HPDE6-E6E7 (cell line): Measurements from ENCODE around the gene TNFRSF6B.
"Not testable (repeated sequence)": the region's sequence is repeated elsewhere in the genome, so short reads cannot be mapped to it uniquely, and the experiment has no call there.

Source experiments
- DNase-seq: peaks from one replicate; pipeline ENCODE4 v3.0.0; 2011; ENCODE audit warnings: missing footprints; ENCODE audit errors: extremely low spot score

Gene TNFRSF6B, protein sequence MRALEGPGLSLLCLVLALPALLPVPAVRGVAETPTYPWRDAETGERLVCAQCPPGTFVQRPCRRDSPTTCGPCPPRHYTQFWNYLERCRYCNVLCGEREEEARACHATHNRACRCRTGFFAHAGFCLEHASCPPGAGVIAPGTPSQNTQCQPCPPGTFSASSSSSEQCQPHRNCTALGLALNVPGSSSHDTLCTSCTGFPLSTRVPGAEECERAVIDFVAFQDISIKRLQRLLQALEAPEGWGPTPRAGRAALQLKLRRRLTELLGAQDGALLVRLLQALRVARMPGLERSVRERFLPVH

DNA sequence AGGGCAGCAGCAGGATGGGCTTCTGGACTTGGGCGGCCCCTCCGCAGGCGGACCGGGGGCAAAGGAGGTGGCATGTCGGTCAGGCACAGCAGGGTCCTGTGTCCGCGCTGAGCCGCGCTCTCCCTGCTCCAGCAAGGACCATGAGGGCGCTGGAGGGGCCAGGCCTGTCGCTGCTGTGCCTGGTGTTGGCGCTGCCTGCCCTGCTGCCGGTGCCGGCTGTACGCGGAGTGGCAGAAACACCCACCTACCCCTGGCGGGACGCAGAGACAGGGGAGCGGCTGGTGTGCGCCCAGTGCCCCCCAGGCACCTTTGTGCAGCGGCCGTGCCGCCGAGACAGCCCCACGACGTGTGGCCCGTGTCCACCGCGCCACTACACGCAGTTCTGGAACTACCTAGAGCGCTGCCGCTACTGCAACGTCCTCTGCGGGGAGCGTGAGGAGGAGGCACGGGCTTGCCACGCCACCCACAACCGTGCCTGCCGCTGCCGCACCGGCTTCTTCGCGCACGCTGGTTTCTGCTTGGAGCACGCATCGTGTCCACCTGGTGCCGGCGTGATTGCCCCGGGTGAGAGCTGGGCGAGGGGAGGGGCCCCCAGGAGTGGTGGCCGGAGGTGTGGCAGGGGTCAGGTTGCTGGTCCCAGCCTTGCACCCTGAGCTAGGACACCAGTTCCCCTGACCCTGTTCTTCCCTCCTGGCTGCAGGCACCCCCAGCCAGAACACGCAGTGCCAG, at the start of gene TNFRSF6B:
Gene TNFRSF6B, plus strand, starts transcription at position 25 of the 729 bp plus-strand sequence. Its CDS starts 116 bp downstream, at position 141.
- DNase-seq, result no peak

DNA sequence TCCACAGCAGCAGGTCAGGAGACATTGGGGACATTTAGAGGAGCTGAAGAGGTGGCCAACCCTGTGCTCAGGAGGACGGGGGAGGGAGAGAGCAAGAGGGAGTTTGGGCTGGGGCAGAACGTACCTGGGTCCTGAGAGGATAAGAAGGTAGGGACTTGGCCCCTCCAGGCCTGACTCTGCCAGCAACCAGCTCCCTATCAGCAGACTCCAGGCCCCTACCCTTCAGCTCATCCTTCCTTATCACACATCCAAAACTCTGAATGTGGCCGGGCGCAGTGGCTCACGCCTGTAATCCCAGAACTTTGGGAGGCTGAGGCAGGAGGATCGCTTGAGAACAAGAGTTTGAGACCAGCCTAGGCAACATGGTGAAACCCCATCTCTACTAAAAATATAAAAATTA, 48.3 kb upstream of the TNFRSF6B start:
- no peak for DNase-seq

DNA sequence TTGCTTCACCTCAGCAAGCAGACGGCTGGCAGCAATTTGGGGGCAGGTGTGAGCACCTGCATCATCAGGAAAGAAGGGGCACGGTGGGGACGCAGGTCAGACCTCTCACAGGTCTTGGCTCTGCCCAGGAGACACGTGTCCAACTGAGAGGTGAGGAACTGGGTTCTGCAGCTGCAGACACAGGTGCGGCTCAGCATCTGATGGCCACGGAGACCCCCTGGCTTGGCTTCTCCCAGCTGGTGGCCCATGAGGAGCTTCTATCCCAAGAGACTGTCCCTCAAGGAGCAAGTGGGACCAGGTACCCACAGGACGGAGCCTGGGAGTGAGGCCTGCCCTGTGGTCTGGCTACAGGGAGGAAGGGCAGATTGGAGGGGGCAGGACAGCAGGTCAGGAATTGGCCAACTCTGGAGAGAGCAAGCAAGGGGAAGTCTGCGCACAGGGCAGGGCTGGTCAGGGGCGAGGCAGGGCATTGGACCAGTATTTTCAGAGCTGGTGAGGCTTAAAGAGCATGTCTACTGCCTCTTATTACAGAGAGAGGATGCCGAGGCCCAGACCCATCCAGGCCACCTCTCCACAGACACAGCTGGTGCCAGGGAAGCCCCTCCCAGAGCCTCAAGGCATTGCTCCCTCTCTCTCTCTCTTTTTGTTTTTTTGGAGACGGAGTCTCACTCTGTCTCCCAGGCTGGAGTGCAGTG, 47.4 kb upstream of the TNFRSF6B start:
- no peak for DNase-seq

DNA sequence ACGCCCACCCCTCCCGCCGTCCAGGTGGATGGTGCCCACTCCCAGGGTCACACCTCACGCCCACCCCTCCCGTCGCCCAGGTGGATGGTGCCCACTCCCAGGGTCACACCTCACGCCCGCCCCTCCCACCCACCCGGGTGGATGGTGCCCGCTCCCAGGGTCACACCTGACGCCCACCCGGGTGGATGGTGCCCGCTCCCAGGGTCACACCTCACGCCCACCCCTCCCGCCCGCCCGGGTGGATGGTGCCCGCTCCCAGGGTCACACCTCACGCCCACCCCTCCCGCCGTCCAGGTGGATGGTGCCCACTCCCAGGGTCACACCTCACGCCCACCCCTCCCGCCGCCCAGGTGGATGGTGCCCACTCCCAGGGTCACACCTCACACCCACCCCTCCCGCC, 46.0 kb upstream of the TNFRSF6B start:
- DNase-seq, result not testable (repeated sequence)

DNA sequence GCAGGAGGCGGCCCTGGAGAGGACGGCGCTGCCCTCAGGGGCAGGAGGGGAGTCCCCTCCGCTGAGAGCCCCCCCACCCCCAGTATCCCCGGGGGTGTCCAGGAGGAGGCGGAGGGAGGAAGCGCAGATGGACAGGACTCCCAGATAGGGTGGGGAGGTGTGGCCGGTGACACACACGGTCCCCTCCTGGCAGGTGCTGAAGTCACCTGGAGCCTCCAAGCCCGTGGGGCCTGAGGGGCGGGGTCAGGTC, 44.6 kb upstream of the TNFRSF6B start:
- DNase-seq, result no peak

DNA sequence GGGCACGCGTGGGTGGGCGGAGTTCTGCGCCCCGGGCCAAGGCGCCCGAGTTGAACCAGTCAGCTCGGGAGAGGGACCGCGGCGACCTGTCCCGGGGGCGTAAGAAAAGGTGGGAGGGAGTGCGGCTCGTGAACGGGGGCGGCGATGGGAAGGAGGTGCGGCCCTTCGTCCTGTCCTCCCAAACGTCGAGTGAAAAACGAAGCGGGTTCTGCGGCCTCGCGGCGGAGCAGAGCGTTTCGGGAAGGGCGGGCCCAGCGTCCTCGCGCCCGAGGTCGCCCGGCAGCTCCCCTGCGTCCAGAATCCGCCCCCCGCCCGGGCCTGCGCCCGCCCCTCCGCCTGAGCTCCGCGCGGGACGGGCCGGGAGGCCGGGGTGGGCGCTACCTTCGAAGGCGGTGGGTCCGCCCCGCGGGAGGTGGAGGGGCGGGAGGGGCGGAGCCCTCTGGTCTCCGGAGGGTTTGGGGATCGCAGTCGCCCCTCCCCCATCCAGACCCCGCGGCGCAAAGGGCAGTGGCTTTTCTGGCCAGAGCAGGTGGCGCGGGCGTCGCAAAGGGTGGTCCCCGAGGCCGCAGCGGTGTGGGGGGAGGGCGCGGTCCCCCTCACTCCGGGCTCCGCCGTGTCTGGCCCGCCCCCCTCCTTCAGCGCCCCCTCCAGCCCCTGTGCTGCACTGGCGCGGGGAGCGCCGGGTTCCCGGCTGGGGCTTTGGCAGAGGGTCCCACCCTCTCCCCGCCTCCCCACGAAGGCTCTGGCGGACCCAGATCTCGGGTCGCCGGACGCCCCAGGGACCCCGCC, 44.1 kb upstream of the TNFRSF6B start:
- no peak for DNase-seq

DNA sequence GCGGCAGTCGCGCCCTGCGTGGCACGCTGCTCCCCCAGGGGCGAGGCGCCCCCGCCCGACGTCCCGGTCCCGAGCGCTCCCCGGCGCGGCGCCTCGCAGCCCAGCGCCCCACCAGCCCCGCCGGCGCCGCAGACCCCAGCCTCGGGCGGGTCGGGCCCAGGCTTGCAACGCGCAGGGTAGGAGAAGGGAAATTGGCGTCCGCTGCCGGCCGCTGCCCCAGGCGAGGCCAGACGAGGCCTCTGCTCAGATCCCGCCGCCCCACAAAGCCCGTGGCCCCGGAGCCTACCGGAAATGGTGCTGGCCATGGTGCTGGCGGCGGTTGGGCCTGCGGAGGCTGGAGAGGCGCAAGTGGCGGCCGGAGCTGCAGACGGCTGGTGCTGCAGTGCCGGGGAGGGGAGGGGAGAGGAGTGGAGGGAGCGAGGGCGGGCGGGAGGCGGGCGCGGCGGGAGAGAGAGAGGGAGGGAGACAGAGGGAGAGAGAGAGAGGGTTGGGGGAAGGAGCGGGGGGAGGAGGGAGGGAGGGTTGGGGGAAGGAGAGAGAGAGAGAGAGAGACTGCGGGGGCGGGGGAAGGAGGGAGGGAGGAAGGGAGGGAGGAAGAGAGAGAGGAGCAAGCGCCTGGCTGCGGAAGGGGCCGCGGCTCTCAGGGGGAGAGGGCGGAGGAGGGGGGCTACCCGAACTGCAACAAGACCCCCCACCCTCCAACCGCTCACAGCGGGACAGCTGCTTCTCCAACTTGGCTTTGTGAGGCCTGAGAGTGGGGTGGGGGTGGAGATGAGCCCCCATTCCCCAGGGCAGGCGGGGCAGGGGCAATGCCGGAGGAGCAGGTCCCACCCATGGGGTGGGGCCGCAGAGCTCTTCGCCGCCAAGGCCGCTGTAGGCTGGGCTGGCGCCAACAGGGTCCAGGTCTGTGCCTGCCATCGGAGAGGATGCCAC, 43.1 kb upstream of the TNFRSF6B start, which contains the start of gene STMN3:
Gene STMN3, minus strand, starts transcription at position 384 of the 933 bp plus-strand sequence. Its CDS starts 79 bp downstream, at position 305.
- DNase-seq, result peak; percentile 94

DNA sequence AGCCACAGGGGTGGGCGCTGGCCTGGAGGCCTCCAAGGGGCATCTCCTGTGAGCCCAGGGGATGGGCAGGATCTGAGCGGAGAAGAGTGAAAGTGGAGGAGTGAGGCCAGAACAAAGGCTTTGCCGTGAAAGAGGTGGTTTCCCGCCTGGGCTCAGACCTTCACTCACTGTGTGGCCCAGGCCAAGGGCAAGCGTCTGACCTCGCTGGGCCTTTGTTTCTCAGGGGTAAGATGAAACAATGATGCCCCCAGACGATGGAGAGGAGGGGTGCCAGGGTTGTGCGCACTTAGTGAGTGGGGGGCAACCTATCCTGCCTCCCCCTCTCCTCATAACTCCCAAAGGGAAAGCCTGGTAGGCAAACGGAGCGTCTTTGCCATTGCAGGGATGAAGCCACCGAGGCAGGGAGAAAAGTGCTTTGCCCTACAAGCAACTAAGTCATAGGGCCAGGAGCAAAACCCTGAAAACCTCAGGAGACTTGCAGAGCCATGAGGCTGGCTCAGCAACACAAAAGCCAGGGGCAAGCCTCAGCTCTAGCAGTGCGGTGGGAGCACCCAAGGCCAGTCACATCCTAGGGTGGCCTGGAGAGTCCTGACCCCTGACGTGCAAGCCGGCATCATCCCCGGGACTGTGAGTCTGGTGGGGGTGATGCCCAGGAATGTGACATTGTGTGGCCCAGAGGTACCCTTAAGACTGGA, 42.3 kb upstream of the TNFRSF6B start:
- DNase-seq, result no peak

DNA sequence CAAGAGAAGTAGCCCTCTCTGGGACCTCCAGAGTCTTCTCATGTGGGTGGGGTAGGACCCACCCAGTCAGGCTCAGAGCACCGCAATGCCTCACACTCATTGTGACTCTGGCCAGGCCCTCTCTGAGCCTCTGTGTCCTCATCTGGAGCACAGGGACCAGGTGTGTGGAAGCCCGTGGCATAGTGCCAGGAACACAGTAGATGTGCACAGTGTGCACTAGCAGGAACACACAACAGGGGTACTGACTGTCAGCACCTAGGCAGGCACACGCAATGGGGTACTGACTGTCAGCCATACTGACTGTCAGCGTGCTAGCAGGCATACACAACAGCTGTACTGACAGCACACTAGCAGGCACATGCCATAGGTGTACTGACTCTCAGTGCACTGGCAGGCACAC, 41.2 kb upstream of the TNFRSF6B start:
- no peak for DNase-seq

DNA sequence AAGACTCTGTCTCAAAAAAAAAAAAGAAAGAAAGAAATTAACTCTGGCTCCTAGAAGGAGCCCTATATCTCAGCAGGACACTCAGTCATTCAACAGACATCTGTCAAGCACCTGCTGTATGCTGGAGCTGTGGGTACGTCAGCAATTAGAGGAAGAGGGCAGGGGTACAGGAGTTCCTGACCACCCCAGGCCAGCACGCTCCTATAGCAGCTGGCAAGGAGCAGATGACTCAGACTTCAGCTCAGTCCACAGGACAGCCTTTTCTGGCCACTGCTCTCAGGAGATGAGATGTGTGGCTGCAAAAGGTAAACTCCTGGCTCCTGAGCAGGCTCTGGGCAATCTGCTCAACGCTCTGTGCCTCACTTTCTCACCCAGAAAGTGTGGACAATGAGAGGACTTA, 40.0 kb upstream of the TNFRSF6B start:
- no peak for DNase-seq

DNA sequence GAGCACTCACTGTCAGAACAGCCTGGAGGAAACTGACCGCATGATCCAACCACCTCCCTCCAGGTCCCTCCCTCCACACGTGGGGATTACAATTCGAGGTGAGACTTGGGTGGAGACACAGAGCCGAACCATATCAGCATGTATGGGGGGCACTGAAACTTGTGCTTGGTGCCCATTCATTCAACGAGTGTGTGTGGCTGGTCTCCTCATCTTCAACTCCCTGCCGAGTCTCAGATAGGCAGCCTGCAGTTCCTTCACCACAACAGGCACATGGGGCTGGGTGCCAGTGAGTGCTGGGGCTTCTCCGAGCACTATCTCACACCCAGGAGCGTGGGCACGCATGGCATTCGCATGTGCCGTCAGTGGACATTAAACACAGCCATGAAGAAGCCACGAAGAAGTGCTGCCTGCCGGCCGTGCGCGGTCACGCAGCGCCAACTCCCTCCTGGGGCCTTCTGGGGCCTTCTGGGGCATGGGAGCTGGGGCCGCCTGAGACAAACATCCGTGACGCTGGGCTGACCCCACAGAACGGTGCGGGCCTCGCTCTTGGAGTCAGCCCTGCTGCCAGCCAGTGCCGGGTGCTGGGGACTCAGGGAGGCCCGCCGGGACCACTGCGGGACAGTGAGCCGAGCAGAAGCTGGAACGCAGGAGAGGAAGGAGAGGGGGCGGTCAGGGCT, 39.1 kb upstream of the TNFRSF6B start:
- no peak for DNase-seq

DNA sequence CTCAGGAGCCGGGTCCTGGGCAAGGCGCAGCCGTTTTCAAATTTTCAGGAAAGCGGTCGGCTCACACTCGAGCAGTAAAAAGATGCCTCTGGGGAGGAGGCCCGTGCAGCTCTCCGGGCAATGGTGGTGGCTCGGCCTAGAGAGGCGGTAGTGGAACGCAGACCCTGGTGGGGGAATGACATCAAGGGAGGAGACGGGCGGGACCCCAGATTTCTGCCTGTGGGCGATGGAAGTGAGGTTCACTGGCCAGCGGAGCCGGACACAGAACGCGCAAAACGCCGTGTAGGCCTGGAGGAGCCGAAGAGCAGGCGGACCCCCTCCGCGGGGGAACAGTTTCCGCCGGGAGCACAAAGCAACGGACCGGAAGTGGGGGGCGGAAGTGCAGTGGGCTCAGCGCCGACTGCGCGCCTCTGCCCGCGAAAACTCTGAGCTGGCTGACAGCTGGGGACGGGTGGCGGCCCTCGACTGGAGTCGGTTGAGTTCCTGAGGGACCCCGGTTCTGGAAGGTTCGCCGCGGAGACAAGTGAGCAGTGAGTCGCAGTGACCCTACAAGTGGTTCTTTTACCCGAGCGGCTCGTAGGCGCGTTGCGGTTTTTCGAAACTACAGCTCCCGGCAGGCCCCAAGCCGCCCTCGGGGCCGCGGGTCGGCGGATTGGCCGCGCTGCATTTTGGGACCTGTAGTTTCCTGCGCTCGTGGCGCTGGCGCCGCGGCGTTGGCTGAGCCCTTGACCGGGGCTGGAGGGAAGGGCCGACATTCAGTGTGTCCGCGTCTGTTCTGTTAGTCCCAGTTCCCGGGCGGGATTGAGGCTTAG, 38.3 kb upstream of the TNFRSF6B start, which contains the start of gene RTEL1:
Gene RTEL1, plus strand, starts transcription at position 376 of the 812 bp plus-strand sequence. CDS start 1,091 bp downstream, outside the sequence.
- DNase-seq, result peak; percentile 100

DNA sequence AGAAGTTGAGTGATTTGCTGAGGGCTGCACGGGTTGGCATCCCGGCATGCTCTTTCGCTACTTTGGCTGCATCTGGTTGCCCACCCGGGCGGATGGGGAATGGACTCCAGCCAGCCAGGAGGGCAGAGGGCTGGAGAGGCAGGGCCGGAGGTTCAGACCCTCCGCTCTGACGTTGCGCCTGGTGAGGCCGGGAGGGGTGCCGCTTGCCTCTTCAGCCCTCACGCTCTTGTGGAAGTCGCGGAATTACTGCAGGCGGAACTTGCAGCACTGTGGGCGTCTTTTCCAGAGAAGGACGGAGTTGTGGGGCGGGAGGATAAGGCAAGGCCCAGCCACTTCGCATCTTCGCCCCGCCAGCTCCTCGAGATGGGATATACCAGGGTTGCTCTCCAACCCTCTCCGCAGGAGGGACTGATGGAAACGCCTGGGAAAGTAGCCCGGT, 37.7 kb upstream of the TNFRSF6B start:
- no peak for DNase-seq

DNA sequence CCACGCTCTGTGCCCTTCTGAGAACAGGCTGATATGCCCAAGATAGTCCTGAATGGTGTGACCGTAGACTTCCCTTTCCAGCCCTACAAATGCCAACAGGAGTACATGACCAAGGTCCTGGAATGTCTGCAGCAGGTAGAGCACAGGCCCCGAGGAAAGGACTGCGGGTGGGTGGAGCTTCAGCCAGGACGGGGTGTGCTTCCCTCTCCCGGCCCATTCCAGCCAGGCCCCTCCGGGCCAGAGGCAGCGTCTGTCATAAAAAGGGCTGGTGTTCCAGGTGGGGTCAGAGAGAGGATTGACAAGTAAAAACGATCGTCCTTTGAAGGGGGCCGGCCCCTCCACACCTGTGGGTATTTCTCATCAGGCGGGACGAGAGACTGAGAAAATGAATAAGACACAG, 37.1 kb upstream of the TNFRSF6B start:
- no peak for DNase-seq

DNA sequence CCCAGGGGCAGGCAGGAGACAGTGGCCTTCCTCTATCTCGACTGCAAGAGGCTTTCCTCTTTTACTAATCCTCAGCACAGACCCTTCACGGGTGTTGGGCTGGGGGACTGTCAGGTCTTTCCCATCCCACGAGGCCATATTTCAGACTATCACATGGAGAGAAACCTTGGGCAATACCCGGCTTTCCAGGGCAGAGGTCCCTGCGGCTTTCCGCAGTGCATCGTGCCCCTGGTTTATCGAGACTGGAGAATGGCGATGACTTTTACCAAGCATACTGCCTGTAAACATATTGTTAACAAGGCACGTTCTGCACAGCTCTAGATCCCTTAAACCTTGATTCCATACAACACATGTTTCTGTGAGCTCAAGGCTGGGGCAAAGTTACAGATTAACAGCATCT, 36.3 kb upstream of the TNFRSF6B start:
- DNase-seq, result not testable (repeated sequence)

DNA sequence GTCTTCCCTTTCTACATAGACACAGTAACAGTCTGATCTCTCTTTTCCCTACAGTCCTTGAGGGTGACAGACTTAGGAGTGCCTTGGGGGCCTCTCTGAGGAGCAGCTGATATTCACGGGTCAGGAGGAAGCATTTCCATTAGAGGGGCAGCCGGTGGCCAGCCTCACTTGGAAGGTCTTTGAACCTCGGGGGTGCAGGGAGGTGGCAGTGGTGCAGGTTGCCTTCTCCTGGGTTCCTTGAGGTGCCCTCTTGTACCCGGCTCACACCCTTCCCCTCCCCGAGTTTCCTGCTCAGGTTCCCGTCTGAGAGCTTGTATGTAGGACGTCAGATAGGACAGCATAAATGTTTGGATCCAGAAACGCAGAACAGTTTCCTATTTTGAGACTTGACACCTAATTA, 35.8 kb upstream of the TNFRSF6B start:
- DNase-seq, result no peak

DNA sequence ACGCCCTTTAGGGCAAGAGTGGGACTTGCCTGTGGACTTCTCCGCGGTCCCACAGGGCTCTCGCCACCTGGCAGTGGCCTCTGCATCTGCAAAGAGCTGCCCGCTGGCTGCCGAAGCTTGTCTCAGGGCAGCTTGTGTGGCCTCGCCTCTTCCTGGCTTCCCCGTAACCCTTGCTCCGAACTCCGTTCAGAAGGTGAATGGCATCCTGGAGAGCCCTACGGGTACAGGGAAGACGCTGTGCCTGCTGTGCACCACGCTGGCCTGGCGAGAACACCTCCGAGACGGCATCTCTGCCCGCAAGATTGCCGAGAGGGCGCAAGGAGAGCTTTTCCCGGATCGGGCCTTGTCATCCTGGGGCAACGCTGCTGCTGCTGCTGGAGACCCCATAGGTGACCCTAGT, 35.3 kb upstream of the TNFRSF6B start:
- no peak for DNase-seq

DNA sequence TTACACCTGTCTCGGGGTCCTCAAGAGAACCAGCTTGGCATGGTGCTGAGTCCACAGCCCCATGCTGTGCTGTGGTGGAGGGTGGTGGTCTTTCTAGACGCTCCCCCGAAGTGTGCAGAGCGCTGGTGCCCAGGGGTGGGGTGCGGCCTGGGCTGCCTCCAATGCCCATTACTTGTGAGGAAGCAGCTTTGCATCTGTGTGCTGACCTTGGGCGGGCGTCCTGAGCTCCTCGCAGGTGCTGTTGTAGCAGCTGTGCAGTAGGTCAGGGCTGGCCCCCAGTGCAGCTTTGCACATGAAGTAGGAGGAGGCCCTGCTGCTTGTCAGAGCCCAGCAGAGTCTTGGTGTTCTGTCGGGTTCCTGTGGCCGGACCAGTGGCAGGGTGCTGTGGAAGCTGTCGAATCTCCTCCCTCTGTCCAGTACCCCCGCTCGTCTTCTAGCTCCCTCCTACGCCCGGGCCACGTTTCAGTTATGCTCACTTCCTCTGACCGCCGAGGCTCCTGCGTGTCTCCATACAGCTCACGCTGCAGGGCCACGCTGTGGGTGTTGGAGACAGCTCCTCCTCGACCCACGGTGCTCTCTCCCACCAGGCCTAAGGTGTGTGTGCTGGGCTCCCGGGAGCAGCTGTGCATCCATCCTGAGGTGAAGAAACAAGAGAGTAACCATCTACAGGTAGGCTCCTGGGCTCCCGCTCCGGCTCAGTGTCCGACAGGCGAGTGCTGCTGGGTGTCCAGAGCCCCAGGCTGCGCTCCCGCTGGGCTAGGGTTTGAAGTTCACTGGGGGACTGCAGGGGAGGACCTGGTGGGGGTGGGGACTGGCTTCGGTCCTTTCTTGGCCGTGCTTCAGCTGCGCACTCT, 34.3 kb upstream of the TNFRSF6B start:
- DNase-seq, result no peak
